ENCODE data around the gene LRIT1.
A peak's percentile ranks its signal among the peaks of the same experiment; 100 is the strongest.

LRIT1 gene

GRCh38 chr10:84214046-84214572 is 27.2 kb downstream of the LRIT1 start:
- DNase-seq, result no peak

- DNase-seq, result no peak
Observed at GRCh38 chr10:84213076-84213475, 28.3 kb downstream of the LRIT1 start.

- no peak for DNase-seq
Observed at GRCh38 chr10:84212014-84212413, 29.3 kb downstream of the LRIT1 start.

- no peak for DNase-seq
Observed at GRCh38 chr10:84211566-84211965, 29.8 kb downstream of the LRIT1 start.

GRCh38 chr10:84208023-84208422 is 33.3 kb downstream of the LRIT1 start:
- DNase-seq, result no peak

GRCh38 chr10:84205853-84206525 is 35.4 kb downstream of the LRIT1 start:
- no peak for DNase-seq

GRCh38 chr10:84205049-84205852 is 36.1 kb downstream of the LRIT1 start:
- peak in 1 of 2 experiments; percentile 53 for DNase-seq

GRCh38 chr10:84204610-84205009 is 36.7 kb downstream of the LRIT1 start:
- no peak for DNase-seq

- no peak for DNase-seq
Observed at GRCh38 chr10:84204122-84204521, 37.2 kb downstream of the LRIT1 start.

GRCh38 chr10:84202349-84202748 is 39.0 kb downstream of the LRIT1 start:
- DNase-seq, result no peak

- no peak for DNase-seq
Observed at GRCh38 chr10:84201682-84202081, 39.7 kb downstream of the LRIT1 start.

- no peak for DNase-seq
Observed at GRCh38 chr10:84201244-84201606, 40.1 kb downstream of the LRIT1 start.

GRCh38 chr10:84200537-84201243 is 40.7 kb downstream of the LRIT1 start:
- no peak for DNase-seq

- peak in 1 of 2 experiments; percentile 51 for DNase-seq
Observed at GRCh38 chr10:84198206-84198915, 43.0 kb downstream of the LRIT1 start.

- no peak for DNase-seq
Observed at GRCh38 chr10:84197643-84198042, 43.7 kb downstream of the LRIT1 start.

- no peak for DNase-seq
Observed at GRCh38 chr10:84196941-84197340, 44.4 kb downstream of the LRIT1 start.

GRCh38 chr10:84196083-84196482 is 45.3 kb downstream of the LRIT1 start:
- peak in 1 of 2 experiments; percentile 35 for DNase-seq

GRCh38 chr10:84195044-84195830 is 46.1 kb downstream of the LRIT1 start:
- no peak for DNase-seq

GRCh38 chr10:84194424-84195043 is 46.8 kb downstream of the LRIT1 start, which contains the start of gene CDHR1:
CDHR1 (plus strand) TSS chr10:84194537; CDS start chr10:84194761, 224 bp downstream.
- DNase-seq, result peak; percentile 14 to 43

GRCh38 chr10:84193846-84194423 is 47.4 kb downstream of the LRIT1 start:
- no peak for DNase-seq

GRCh38 chr10:84193327-84193726 is 48.0 kb downstream of the LRIT1 start:
- no peak for DNase-seq

Measured in NCI-H524 (cell line).